HG03571 (cell line): ENCODE measurements around the gene COBL.

Source experiments
- ATAC-seq: cut with Tn5 transposase; IDR thresholded peaks from one replicate; pipeline ENCODE4 v1.9.1; 2021; ENCODE audit not compliant: unreplicated experiment

The COBL gene

DNA sequence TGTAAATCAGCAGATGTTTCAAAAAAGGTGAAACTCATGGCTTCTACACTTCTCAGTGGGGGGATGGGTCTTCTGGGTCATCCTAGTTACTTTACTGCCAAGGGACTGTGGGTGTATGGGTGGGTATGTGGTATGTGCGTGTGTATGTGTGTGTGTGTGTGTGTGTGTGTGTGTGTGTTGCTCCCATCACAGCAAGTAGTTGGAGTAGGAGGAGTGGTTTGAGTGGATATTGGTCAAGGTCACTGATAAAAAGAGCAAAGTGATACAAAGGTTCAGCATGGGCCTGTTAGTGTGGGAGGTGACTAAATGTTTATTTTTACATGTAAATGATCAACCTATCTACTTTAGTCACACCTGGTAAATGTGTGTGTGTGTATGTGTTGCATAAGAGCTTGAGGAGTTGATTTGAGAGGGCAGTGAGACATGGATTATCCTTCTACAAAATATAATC is 11.8 kb upstream of the COBL start:
- no peak for ATAC-seq

DNA sequence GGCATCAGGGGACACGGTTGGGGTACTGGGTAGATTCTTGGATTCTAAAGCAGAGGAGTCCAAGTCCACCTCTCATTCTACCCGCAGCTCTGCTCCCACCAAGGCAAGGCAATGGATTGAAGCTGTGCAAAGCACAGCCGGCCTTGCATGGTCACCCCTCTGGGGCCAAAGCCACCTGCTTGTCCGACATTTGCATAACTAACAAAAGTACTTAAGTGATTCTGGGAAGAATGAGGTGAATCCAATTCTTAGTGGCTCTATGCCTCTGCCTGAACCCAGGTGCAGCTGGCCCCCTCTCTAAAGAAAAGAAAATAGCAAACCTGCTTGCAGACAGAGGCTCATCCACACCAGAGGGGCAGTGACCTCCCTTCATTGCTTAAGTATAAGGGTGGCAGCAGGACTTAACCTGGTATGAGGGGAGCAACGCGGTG is 10.7 kb upstream of the COBL start:
- ATAC-seq: no peak

DNA sequence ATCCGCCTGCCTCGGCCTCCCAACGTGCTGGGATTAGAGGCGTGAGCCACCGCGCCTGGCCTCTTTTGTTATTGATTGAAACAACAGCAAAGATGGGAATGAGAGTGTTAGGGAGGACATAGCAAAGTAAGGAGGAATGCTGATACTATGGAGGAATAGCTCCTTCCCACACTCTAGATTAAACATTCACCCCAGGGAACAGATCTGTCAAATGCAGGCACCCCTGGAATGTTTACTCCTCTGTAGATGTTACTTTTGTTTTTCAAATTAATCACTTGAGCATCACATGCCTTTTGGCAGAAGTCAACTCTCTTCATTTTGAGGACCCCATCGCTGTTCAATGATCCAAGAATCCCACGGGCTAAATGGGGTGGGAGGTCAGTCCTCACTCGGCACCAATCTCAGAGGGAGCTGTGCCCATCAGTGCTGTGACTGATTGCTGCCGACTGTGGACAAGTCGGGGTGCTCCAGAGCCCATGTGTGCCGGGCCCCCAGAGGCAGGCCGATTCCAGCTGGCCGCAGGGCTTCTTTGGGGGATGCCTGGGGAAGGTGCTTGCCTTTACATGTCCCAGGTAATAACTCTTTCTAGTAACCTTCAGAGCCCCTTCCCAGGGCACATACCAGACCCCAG is 10.2 kb upstream of the COBL start:
- no peak for ATAC-seq

DNA sequence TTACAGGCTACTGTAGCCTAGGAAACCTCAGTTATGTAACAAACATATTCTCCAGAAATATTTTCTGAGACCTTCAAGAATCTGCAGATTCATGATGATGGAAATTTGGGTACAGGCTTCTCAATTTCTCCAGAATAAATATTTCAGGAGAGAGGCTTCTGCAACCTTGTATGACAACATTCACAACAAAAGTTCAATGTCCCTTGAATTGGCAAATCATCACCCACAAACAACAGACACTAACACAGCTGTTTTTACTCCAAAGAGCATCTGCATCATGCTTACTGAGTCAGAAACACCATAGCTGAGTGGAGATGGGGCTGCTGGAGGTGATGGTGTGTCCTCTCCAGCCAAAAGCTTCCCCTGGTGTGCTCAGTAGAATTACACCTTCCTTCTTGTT is 9.3 kb upstream of the COBL start:
- ATAC-seq: no peak

- ATAC-seq: no peak
Observed at GRCh38 chr7:51325261-51325676, 8.7 kb upstream of the COBL start.

DNA sequence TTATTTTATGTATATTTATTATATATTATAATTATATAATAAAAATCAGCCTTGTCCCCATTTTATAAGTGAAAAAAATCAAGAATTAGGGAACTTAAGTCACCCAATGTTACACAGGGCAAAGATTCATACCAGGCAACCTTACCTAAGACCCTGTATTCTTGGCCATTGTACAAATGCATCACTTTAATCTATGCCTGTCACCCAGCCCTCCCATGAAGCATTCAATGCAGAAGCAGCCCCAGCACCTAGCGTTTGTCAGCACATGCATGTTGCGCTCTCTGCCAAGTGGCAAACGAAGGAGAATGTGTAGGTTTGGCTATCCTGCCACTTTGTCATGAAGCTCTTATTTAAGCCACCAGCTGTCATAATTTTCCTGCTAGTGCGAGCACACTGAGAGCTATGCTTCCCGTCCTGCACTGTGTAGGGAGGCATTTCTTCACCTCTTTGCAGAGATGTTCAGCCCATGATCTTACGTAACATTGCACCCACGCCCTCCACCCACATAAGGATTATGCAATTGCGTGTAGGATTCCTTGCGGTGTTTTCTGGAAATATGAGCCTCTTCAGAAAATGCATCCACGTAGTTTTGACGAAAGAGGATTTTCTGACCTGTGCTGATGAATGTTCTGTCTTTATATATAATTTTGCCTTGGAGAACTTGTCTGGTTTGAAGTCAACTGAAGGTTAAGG is 7.7 kb upstream of the COBL start:
- no peak for ATAC-seq

DNA sequence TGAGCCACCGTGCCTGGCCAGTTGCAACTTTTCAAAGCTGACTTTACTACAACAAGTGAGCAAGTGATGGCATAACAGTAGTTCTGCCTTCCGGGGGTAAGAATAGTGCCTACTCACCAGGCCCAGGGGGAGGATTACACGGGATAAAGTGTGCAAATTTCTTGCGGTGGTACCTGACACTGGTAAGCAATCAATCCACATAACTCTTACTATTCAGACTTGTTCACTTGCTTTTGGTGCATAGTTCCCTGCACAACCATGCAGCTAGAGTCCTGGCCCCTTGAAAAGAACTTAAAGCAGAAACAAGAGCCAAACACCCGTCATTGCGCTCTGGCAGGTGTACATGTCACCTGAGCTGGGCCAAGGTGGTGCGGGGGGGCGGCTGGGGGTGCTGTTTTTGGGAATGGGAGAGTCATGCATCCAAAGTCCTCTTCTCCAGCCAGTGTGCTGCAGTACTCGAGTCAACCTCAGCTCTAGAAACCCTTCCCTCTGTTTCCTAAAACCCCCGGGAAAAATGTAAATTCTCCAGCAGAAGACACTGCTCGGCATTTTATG is 5.4 kb upstream of the COBL start:
- no peak for ATAC-seq

DNA sequence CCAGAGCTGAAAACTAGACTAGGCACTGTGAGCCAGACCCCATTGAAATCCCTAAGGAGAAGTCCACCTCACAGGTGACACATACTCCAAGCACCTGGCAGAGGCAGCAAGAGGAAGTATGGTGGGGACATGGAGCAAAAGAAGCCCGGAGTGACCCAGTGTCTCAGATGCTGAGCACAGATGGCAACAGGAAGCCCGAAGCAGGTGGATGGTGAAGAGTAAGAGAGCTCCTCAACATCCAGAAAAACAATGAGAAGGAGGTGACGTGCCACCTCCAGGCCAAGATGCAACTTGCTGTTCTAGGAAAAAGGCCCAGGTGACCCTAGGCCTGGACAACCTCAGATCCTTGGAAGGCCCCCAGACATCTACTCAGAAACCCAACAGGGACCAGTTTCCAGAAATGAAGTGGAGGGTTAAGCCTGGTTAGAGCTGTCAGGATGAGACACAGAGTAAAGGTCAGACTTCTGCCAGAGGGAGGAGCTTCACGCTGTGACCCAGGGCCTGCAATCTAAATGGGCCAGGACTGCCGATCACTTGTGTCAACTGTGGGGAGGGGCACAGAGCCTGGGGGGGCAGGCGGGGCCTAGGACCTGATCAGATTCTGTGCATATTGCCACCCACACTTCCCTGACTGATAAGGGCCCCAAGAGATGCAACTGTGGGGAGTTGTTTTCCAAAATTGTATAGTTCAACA is 2.4 kb upstream of the COBL start:
- no peak for ATAC-seq

DNA sequence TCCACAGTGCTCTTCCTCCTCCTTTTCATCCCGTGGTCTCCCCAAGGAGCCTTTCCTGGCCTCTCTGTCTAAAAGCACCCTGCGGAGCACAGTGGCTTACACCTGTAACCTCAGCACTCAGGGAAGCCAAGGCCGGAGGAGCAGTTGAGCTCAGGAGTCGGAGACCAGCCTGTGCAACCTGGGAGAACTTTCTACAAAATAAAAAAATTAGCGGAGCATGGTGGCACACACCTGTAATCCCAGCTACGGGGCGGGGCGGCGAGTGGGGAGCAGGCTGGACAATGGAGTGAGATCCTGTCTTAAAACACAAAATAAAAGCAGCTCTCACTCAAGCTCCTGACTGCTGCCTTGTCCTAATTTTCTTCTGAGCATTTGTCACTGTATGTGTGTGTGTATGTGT is 1.4 kb upstream of the COBL start:
- no peak for ATAC-seq

DNA sequence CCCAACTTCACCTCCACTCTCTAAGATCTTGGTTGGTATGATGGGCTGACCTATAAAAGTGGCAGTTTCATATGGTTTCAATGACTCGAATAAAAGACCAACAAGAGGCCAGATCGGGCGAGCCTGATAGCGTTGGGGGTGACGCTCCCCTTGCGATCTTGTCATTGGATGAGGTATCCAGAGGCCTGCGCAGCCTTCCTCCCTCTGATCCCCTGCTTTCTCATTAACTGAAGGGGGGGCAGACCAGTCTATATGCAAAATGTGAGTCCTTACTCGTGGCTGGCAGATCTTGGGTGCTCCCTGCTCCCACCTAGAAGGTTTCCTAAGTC is 937 bp upstream of the COBL start:
- ATAC-seq: no peak

- no peak for ATAC-seq
Observed at GRCh38 chr7:51316262-51316665, 345 bp downstream of the COBL start.

DNA sequence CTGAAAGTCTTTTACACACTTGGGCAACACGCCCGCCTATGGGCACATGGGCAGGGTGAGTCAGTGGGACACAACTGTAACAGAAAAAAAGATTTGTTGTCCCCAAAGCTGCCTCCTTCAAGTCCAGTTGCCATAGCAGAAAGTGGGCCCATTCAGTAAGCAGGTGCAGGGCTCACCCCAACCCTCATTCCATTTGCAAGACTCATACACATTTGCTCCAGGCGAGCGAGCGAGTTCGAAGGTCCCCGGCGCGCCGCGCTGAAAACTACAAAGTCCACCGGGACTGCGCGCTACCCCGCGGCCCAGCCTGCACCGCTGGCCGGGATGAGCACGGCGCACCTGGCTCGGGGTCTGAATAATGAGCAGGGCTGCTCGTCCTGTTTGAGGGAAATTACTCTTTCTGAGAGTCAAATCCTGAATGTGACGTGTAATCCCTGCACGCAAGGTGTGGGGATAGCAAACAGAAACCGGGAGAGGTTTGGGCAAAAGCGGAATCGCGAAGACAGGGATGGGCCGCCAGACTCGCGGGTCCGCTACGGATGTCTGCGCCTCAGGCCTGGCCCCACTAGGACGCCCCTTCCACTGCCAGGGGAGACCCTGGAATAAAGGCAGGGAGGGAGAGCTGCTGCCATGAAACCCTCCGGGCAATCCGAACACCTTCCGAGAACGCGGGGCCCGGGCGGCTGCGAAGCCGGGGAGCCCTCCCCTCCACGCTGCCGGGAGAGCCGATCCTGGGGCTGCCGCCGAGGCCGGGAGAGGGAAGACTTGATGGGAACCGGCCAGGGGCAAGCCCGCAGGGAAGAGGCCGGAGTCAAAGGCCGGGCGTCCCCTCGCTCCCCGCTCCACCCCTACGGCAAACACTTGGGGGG is 982 bp downstream of the COBL start:
- no peak for ATAC-seq

- ATAC-seq: no peak
Observed at GRCh38 chr7:51314726-51315125, 1.9 kb downstream of the COBL start.

DNA sequence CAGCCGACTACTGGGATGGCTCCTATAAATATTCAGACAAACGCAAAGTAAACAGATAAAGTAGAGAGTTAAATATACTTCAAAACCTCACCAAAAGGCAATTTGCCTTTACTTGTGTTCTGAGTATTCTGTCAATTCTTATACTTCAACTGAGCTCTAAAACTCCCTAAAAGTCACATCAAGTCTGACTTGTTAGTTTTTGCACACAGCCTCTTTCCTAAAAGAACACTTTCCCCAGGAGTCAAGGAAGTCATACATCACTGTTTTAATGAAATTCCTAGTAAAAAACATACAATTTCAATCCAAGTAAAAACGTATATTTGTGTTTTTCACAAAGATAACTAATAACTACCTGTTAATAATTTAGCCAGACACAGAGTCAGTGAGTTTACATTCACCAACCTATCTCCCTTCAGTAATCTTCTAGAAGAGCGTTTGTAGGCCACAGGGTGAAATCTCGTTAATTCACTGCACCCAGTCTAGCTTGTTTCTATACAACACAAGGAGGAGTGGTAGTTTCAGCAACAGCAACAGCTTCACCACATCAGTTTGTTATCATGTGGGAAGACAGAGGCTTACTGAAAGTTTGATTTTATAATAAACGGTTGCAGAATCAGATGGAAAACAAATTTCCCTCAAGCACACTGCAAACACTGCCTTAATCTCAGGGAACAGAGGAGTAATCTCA is 2.7 kb downstream of the COBL start:
- ATAC-seq: no peak

DNA sequence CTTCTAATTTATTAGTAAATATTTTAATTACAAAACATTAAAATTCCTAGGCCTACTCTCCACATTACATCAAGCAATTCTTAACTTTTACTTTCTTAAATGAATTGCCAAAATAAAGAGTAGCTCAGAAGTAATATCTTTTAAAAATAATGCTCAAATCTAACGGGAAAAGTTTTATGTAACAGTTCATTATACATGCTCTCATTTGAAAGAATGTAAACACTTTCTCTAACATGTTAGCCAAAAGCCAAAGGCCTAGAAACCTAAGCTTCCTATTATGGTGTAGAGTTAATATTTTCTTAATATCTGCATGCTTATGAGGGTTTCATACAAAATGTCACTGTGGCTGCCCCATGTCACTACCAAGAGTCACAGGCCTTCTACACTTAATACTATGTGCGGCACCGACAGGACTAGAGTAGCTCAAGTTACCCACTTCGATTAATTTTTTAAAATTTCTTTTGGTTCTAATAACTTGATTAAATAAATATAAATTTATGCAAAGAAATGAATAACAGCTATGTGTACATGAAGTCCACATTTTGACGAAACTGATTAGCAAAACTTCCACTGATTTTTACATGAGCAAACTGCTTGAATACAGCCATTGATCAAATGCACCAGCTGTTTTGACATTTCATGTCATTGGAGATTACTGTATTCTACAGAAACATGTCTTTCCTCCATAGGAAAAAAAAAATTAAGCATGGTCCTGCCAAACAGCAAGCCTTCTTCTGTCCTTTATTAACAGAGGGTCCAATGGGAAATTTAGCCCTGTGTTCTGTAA is 3.5 kb downstream of the COBL start:
- no peak for ATAC-seq

DNA sequence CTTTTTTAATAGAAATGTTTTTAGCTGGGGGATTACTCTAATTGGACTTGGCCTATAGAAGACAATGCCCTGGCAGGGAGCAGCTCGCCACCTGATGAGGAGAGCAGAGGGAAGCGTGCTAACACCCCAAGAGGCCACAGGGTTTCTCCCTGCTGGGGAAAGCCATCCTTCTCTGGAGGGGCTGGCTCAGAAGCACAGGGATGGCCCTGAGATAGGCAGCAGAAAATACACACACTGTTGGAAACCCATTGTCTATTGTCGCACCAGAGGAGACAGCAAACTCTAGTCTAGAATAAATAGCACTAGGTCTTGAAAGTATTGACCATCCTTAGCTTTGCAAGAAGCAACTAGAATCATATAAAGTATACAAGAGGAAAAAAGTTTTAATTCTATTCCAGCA is 5.4 kb downstream of the COBL start:
- ATAC-seq: no peak

GRCh38 chr7:51310131-51310583 is 6.5 kb downstream of the COBL start:
- ATAC-seq: no peak

GRCh38 chr7:51309361-51310130 is 7.1 kb downstream of the COBL start:
- no peak for ATAC-seq

GRCh38 chr7:51308696-51309095 is 7.9 kb downstream of the COBL start:
- no peak for ATAC-seq
